ENCODE measurements around the gene TRPM3. TPM values are rescaled to one million over a fixed set of nuclear protein-coding genes. Genes with fewer than 3 reads are reported as not detected.

The TRPM3 gene
- total RNA-seq, 1 experiment from 2014 or later = 3.9 TPM

GRCh38 chr9:71112866-71113265 lies 8.6 kb downstream of the TRPM3 start:
- no peak for DNase-seq (ENCODE audit: low read depth, low spot score)
- in situ Hi-C loops (cut with HindIII; ENCODE audit: low pct_unique_long_range_greater_than_20kb, low sequenced_read_pairs) = no loop called here

GRCh38 chr9:71108937-71109336 lies 12.5 kb downstream of the TRPM3 start:
- in situ Hi-C loops (cut with HindIII; ENCODE audit: low pct_unique_long_range_greater_than_20kb, low sequenced_read_pairs) = no loop called here
- no peak for DNase-seq (ENCODE audit: low read depth, low spot score)

GRCh38 chr9:71106992-71107391 lies 14.4 kb downstream of the TRPM3 start:
- in situ Hi-C loops (cut with HindIII; ENCODE audit: low pct_unique_long_range_greater_than_20kb, low sequenced_read_pairs) = no loop called here

GRCh38 chr9:71105192-71105591 lies 16.2 kb downstream of the TRPM3 start:
- in situ Hi-C loops (cut with HindIII; ENCODE audit: low pct_unique_long_range_greater_than_20kb, low sequenced_read_pairs) = no loop called here

More at GRCh38 chr9:71106992-71107391, 14.4 kb downstream of the TRPM3 start:
- no peak for DNase-seq (ENCODE audit: low read depth, low spot score)

GRCh38 chr9:71098801-71099200 lies 22.6 kb downstream of the TRPM3 start:
- no peak for DNase-seq (ENCODE audit: low read depth, low spot score)
- in situ Hi-C loops (cut with HindIII; ENCODE audit: low pct_unique_long_range_greater_than_20kb, low sequenced_read_pairs) = no loop called here

More at GRCh38 chr9:71105192-71105591, 16.2 kb downstream of the TRPM3 start:
- no peak for DNase-seq (ENCODE audit: low read depth, low spot score)

GRCh38 chr9:71097671-71098070 lies 23.8 kb downstream of the TRPM3 start:
- DNase-seq (ENCODE audit: low read depth, low spot score) = no peak

GRCh38 chr9:71096421-71097108 lies 24.9 kb downstream of the TRPM3 start:
- in situ Hi-C loops (cut with HindIII; ENCODE audit: low pct_unique_long_range_greater_than_20kb, low sequenced_read_pairs) = no loop called here
- no peak for DNase-seq (ENCODE audit: low read depth, low spot score)

More at GRCh38 chr9:71097671-71098070, 23.8 kb downstream of the TRPM3 start:
- in situ Hi-C loops (cut with HindIII; ENCODE audit: low pct_unique_long_range_greater_than_20kb, low sequenced_read_pairs) = no loop called here

- in situ Hi-C loops (cut with HindIII; ENCODE audit: low pct_unique_long_range_greater_than_20kb, low sequenced_read_pairs) = no loop called here
- no peak for DNase-seq (ENCODE audit: low read depth, low spot score)
Measured at GRCh38 chr9:71094708-71095251, 26.6 kb downstream of the TRPM3 start.

GRCh38 chr9:71090896-71091295 lies 30.5 kb downstream of the TRPM3 start:
- no peak for DNase-seq (ENCODE audit: low read depth, low spot score)
- in situ Hi-C loops (cut with HindIII; ENCODE audit: low pct_unique_long_range_greater_than_20kb, low sequenced_read_pairs) = no loop called here

- in situ Hi-C loops (cut with HindIII; ENCODE audit: low pct_unique_long_range_greater_than_20kb, low sequenced_read_pairs) = no loop called here
- no peak for DNase-seq (ENCODE audit: low read depth, low spot score)
Measured at GRCh38 chr9:71079451-71079850, 42.0 kb downstream of the TRPM3 start.

GRCh38 chr9:71076096-71076495 lies 45.3 kb downstream of the TRPM3 start:
- in situ Hi-C loops (cut with HindIII; ENCODE audit: low pct_unique_long_range_greater_than_20kb, low sequenced_read_pairs) = no loop called here
- no peak for DNase-seq (ENCODE audit: low read depth, low spot score)

- in situ Hi-C loops (cut with HindIII; ENCODE audit: low pct_unique_long_range_greater_than_20kb, low sequenced_read_pairs) = no loop called here
- no peak for DNase-seq (ENCODE audit: low read depth, low spot score)
Measured at GRCh38 chr9:71073494-71073893, 47.9 kb downstream of the TRPM3 start.

GRCh38 chr9:71072587-71072986 lies 48.8 kb downstream of the TRPM3 start:
- in situ Hi-C loops (cut with HindIII; ENCODE audit: low pct_unique_long_range_greater_than_20kb, low sequenced_read_pairs) = no loop called here
- DNase-seq (ENCODE audit: low read depth, low spot score) = peak; percentile 97

- in situ Hi-C loops (cut with HindIII; ENCODE audit: low pct_unique_long_range_greater_than_20kb, low sequenced_read_pairs) = no loop called here
- no peak for DNase-seq (ENCODE audit: low read depth, low spot score)
Measured at GRCh38 chr9:71071633-71072032, 49.8 kb downstream of the TRPM3 start.

- in situ Hi-C loops (cut with HindIII; ENCODE audit: low pct_unique_long_range_greater_than_20kb, low sequenced_read_pairs) = no loop called here
- no peak for DNase-seq (ENCODE audit: low read depth, low spot score)
Measured at GRCh38 chr9:71058660-71059059, 62.8 kb downstream of the TRPM3 start.

GRCh38 chr9:71052287-71052686 lies 69.1 kb downstream of the TRPM3 start:
- no peak for DNase-seq (ENCODE audit: low read depth, low spot score)
- in situ Hi-C loops (cut with HindIII; ENCODE audit: low pct_unique_long_range_greater_than_20kb, low sequenced_read_pairs) = no loop called here

- no peak for DNase-seq (ENCODE audit: low read depth, low spot score)
- in situ Hi-C loops (cut with HindIII; ENCODE audit: low pct_unique_long_range_greater_than_20kb, low sequenced_read_pairs) = no loop called here
Measured at GRCh38 chr9:71048280-71048679, 73.1 kb downstream of the TRPM3 start.

- in situ Hi-C loops (cut with HindIII; ENCODE audit: low pct_unique_long_range_greater_than_20kb, low sequenced_read_pairs) = no loop called here
- DNase-seq (ENCODE audit: low read depth, low spot score) = no peak
Measured at GRCh38 chr9:71042448-71042990, 78.9 kb downstream of the TRPM3 start.

GRCh38 chr9:71037521-71037920 lies 83.9 kb downstream of the TRPM3 start:
- in situ Hi-C loops (cut with HindIII; ENCODE audit: low pct_unique_long_range_greater_than_20kb, low sequenced_read_pairs) = no loop called here
- no peak for DNase-seq (ENCODE audit: low read depth, low spot score)

Data from SK-MEL-5 (cell line).